Lower leg skin (tissue), 4 donors: ENCODE results near the gene CD84. TPM values are rescaled to one million over a fixed set of nuclear protein-coding genes. Genes with fewer than 3 reads are reported as not detected.
"Not testable (repeated sequence)": the region's sequence is repeated elsewhere in the genome, so short reads cannot be mapped to it uniquely, and the experiment has no call there.

Experiments
- DNase-seq, 2 donors: peaks; one replicate each; pipeline ENCODE4 v3.0.0-alpha.2; 2019; ENCODE audit warnings: low spot score in 2 of 2
- H3K4me3 ChIP-seq: fragments of 200-600 bp; sonication (generic); 2 replicates; pipeline ENCODE4 v1.5.1; 2017; ENCODE audit warnings: mild to moderate bottlenecking, low read depth; ENCODE audit not compliant: poor library complexity, severe bottlenecking
- CTCF ChIP-seq, 3 donors: fragments of 450-650 bp; IDR thresholded peaks; one replicate each; pipeline ENCODE4 v1.5.1; 2016; ENCODE audit warnings: antibody characterized with exemption in 3 of 3, mild to moderate bottlenecking in 3 of 3, moderate library complexity in 2 of 3
- POLR2A ChIP-seq, 2 donors: fragments of 450-650 bp; IDR thresholded peaks; one replicate each; pipeline ENCODE4 v1.6.1; 2016 to 2017; ENCODE audit warnings: antibody characterized with exemption in 2 of 2, mild to moderate bottlenecking in 1 of 2, moderate library complexity in 1 of 2
- WGBS, 2 donors: methylation state at CpG; one replicate each; pipeline ENCODE4 v1.1.5; 2018; 5-methylcytosine and 5-hydroxymethylcytosine counted together
- intact Hi-C: fragments of 100-400 bp; cut with DNase I; formaldehyde crosslinking; loops from one replicate; pipeline ENCODE4 v1.15.0; 2023; ENCODE audit warnings: low total_unique reads
- total RNA-seq, 4 donors: library from RNA; depleted of rRNA; stranded (reverse); fragments of >200 nt; gene quantifications; one replicate each; pipeline ENCODE4 v1.1.0, GENCODE V29; 2016

Gene CD84
- total RNA-seq = 1 to 10 TPM; 1.7 to 3.9 (median 2.0) TPM

GRCh38 chr1:160579216-160579701, at the start of gene CD84:
TSS of gene CD84 (minus strand) at chr1:160579496. CDS start at chr1:160579437, 59 bp downstream.
- TF ChIP-seq POLR2A (IDR thresholded peaks at IDR 0.05) (no peak), CTCF (IDR thresholded peaks at IDR 0.05) (no peak)
- intact Hi-C loops = no loop called here
- 30 to 48% methylated on average over 3 of the region's 3 CpGs for WGBS, 2 donors
- no peak within 1 kb of the TSS for H3K4me3 ChIP-seq
- DNase-seq = no peak

- H3K4me3 ChIP-seq = no peak overlapping the region
- TF ChIP-seq CTCF (IDR thresholded peaks at IDR 0.05) (no peak), POLR2A (IDR thresholded peaks at IDR 0.05) (no peak)
- 54 to 56% methylated on average over 8 of the region's 8 CpGs for WGBS, 2 donors
- intact Hi-C loops = no loop called here
- no peak for DNase-seq
Observed at GRCh38 chr1:160628799-160629263, 49.5 kb upstream of the CD84 start.

- H3K4me3 ChIP-seq, intact Hi-C loops, DNase-seq: not testable (repeated sequence)
- 88 to 91% methylated on average over 4 of the region's 4 CpGs for WGBS, 2 donors
Observed at GRCh38 chr1:160627677-160628289, 48.5 kb upstream of the CD84 start.

- 92 to 100% methylated on average over 1 of the region's 1 CpG for WGBS, 2 donors
- H3K4me3 ChIP-seq = no peak overlapping the region
- intact Hi-C loops = no loop called here
- no peak for TF ChIP-seq POLR2A (IDR thresholded peaks at IDR 0.05)
- TF ChIP-seq CTCF (IDR thresholded peaks at IDR 0.05) = no peak
- no peak for DNase-seq
Observed at GRCh38 chr1:160626509-160627342, 47.4 kb upstream of the CD84 start.

- TF ChIP-seq POLR2A (IDR thresholded peaks at IDR 0.05) = no peak
- no peak for TF ChIP-seq CTCF (IDR thresholded peaks at IDR 0.05)
- 83 to 87% methylated on average over 10 of the region's 10 CpGs for WGBS, 2 donors
- no peak overlapping the region for H3K4me3 ChIP-seq
- DNase-seq = no peak
- intact Hi-C loops = no loop called here
Observed at GRCh38 chr1:160625725-160626498, 46.6 kb upstream of the CD84 start.

GRCh38 chr1:160625321-160625720, 46.0 kb upstream of the CD84 start:
- intact Hi-C loops = no loop called here
- H3K4me3 ChIP-seq = no peak overlapping the region
- TF ChIP-seq CTCF (IDR thresholded peaks at IDR 0.05) (no peak), POLR2A (IDR thresholded peaks at IDR 0.05) (no peak)
- DNase-seq = no peak
- 57 to 83% methylated on average over 1 of the region's 1 CpG for WGBS, 2 donors
